Gastrocnemius medialis (tissue), 4 donors: ENCODE data around the gene HOXA4.

Source experiments
- CTCF ChIP-seq, 5 experiments: fragments of 450-650 bp in 3 of 5; fragments of 200-600 bp in 2 of 5; sonication (generic) in 2 of 5; IDR thresholded peaks in 4 of 5; conservative IDR thresholded peaks in 1 of 5; 1 replicate in 4 of 5; 2 replicates in 1 of 5; pipeline ENCODE4 v1.5.1; 2016 to 2019; ENCODE audit warnings: antibody characterized with exemption in 5 of 5, mild to moderate bottlenecking in 3 of 5, moderate library complexity in 3 of 5
- POLR2A ChIP-seq, 2 donors: fragments of 450-650 bp; IDR thresholded peaks; one replicate each; pipeline ENCODE4 v1.6.1; 2017; ENCODE audit warnings: antibody characterized with exemption in 2 of 2, mild to moderate bottlenecking in 2 of 2, moderate library complexity in 2 of 2

GRCh38 chr7:27111751-27112277, 18.7 kb downstream of the HOXA4 start:
- TF ChIP-seq CTCF (IDR thresholded peaks at IDR 0.05 in 4 of 5, conservative IDR thresholded peaks at IDR 0.05 in 1 of 5) (no peak), POLR2A (IDR thresholded peaks at IDR 0.05) (no peak)
